Measurements from ENCODE around the gene CRIM1. TPM values are rescaled to one million over a fixed set of nuclear protein-coding genes. Genes with fewer than 3 reads are reported as not detected.

The CRIM1 gene
- polyA plus RNA-seq, 2 of the 4 experiments (the other 2 are of a cell fraction), result 127 to 208 TPM

DNA sequence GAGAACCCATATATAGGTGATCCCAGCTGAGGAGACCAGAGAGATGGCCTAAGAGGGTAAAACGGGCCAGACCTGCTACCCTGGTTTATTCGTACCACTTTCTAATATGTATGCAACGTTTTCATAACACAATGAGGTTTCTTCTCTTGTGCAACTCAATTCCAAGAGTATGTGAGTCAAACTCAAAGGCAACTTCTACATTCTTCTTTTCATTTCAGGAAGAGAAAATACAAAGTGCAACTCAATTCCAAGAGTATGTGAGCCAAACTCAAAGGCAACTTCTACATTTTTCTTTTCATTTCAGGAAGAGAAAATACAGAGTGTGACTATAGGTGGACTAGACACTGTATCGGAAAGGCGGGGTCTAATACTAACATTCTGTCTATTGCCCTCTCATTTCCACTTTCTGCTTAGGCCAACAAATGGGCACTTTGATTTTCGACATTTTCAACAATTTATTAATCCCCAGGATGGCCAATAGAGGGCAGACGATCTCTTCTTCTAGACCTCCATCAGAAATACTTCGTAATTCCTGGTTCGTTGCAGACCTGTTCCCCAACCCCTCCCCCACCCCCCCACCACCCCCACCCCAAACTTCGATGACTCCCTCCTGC is 3.7 kb upstream of the CRIM1 start:
- CTCF ChIA-PET, result interaction anchor here (0.7 to 13.5 kb wide), 47 partner anchors 9 to 320 kb away, joined by 3 to 148 read pairs (median 6); no protein-coding TSS in a partner anchor
- Histone ChIP-seq H3K4me2 (peak overlapping the region; percentile 88), H3K4me1 (peaks cover 42% of the 10 kb centered on the region), H3K4me3 (no peak overlapping the region), H3K9me3 (no peaks in the 10 kb centered on the region), H3K27ac (peak overlapping the region; percentile 93 to 97; a peak in 5 of 6 replicates)
- DNase-seq (ENCODE audit: low read depth in 1 of 2, low spot score in 1 of 2) (peak in 1 of 2 experiments; percentile 73), FAIRE-seq (no peak), ATAC-seq (no peak)
- TF ChIP-seq GATA3 (IDR thresholded peaks at IDR 0.05; ENCODE audit: borderline replicate concordance) (no peak), RAD21 (conservative IDR thresholded peaks at IDR 0.05 in 1 of 2, IDR thresholded peaks at IDR 0.05 in 1 of 2) (peak; percentile 87 to 97), SMC3 (IDR thresholded peaks at IDR 0.05) (peak; percentile 96), JUN (IDR thresholded peaks at IDR 0.05) (no peak), FOXS1 (CRISPR knock-in tag; IDR thresholded peaks at IDR 0.05) (no peak)
- TF ChIP-seq, protein P1, sequence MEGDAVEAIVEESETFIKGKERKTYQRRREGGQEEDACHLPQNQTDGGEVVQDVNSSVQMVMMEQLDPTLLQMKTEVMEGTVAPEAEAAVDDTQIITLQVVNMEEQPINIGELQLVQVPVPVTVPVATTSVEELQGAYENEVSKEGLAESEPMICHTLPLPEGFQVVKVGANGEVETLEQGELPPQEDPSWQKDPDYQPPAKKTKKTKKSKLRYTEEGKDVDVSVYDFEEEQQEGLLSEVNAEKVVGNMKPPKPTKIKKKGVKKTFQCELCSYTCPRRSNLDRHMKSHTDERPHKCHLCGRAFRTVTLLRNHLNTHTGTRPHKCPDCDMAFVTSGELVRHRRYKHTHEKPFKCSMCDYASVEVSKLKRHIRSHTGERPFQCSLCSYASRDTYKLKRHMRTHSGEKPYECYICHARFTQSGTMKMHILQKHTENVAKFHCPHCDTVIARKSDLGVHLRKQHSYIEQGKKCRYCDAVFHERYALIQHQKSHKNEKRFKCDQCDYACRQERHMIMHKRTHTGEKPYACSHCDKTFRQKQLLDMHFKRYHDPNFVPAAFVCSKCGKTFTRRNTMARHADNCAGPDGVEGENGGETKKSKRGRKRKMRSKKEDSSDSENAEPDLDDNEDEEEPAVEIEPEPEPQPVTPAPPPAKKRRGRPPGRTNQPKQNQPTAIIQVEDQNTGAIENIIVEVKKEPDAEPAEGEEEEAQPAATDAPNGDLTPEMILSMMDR (IDR thresholded peaks at IDR 0.05), result peak; percentile 90
- TF ChIP-seq, protein P2, sequence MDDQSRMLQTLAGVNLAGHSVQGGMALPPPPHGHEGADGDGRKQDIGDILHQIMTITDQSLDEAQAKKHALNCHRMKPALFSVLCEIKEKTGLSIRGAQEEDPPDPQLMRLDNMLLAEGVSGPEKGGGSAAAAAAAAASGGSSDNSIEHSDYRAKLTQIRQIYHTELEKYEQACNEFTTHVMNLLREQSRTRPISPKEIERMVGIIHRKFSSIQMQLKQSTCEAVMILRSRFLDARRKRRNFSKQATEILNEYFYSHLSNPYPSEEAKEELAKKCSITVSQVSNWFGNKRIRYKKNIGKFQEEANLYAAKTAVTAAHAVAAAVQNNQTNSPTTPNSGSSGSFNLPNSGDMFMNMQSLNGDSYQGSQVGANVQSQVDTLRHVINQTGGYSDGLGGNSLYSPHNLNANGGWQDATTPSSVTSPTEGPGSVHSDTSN (IDR thresholded peaks at IDR 0.05), result no peak
- POLR2A ChIA-PET, result no interaction called here
- 20% methylated on average over 10 of the region's 10 CpGs for WGBS (ENCODE audit: missing lambda C conversion rate)

DNA sequence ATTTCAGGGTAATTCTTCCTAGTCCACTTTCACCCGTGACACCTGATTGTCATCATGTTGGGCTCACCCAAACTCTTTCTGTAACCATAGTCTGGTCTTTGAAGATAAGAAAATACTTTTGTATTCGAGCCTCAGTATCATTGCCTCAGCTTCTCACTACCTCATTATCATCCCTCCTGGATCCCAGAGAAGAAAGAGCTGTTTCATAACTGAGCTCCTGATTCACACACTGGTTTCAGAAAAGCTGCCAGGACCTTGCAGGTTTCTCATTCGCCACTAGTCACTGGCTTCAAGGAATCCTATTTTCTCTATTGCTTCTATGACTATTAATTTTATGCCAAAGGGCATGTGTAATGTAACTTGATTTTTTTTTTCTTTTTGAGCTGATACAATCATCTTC is 2.9 kb upstream of the CRIM1 start:
- ChIA-PET CTCF (interaction anchor here (0.6 to 13.5 kb wide), 61 partner anchors 9 to 344 kb away, joined by 3 to 148 read pairs (median 5); no protein-coding TSS in a partner anchor), POLR2A (interaction anchor here (0.5 to 1.0 kb wide), 3 partner anchors 45 to 556 kb away, joined by 3 to 4 read pairs (median 4); no protein-coding TSS in a partner anchor)
- ATAC-seq (peak in 1 of 2 experiments; percentile 17; a peak in 2 of 6 replicates), DNase-seq (ENCODE audit: low read depth in 1 of 2, low spot score in 1 of 2) (peak in 1 of 2 experiments; percentile 66), FAIRE-seq (no peak)
- TF ChIP-seq MAFK (IDR thresholded peaks at IDR 0.05; ENCODE audit: partially characterized antibody) (no peak), CEBPB (IDR thresholded peaks at IDR 0.05) (peak in 1 of 2 experiments; percentile 55; a peak in 2 of 4 replicates), NPAS2 (CRISPR knock-in tag; IDR thresholded peaks at IDR 0.05; ENCODE audit: borderline replicate concordance) (no peak), FOSL2 (IDR thresholded peaks at IDR 0.05) (no peak), FOSL2 (CRISPR knock-in tag; IDR thresholded peaks at IDR 0.05) (0 out of 2 replicates have a peak, but pooled peaks have one; percentile 22), RAD21 (conservative IDR thresholded peaks at IDR 0.05 in 1 of 2, IDR thresholded peaks at IDR 0.05 in 1 of 2) (0 out of 5 replicates have a peak, but pooled peaks of 1 of the 2 experiments have one; percentile 12), GATA3 (IDR thresholded peaks at IDR 0.05; ENCODE audit: borderline replicate concordance) (no peak)
- TF ChIP-seq, protein P3, sequence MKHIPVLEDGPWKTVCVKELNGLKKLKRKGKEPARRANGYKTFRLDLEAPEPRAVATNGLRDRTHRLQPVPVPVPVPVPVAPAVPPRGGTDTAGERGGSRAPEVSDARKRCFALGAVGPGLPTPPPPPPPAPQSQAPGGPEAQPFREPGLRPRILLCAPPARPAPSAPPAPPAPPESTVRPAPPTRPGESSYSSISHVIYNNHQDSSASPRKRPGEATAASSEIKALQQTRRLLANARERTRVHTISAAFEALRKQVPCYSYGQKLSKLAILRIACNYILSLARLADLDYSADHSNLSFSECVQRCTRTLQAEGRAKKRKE (CRISPR knock-in tag; IDR thresholded peaks at IDR 0.05; ENCODE audit: low read depth), result no peak
- Histone ChIP-seq H3K27ac (peak overlapping the region; percentile 93 to 97), H3K4me2 (peak overlapping the region; percentile 88), H3K9me3 (no peaks in the 10 kb centered on the region), H3K4me1 (peaks cover 42% of the 10 kb centered on the region), H3K4me3 (no peak overlapping the region)
- 39% methylated on average over 3 of the region's 3 CpGs for WGBS (ENCODE audit: missing lambda C conversion rate)

DNA sequence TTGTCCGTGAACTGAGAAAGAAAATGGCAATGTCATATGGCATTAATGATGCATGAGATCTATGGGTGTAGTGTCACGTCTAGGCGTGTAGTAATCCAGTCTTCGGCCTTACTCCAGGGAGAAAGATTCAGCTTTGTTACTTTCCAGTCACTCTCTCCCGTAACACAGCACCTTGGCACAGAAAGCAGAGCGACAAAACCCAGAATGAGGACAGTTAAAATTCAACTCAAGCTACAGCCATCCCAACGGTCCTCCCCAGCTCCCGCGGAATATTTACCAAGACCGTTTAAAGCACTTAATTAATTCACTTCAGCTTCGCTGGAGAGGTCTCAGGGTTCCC is 797 bp upstream of the CRIM1 start:
- Histone ChIP-seq H3K9me3 (no peaks in the 10 kb centered on the region), H3K4me3 (peak overlapping the region; percentile 90), H3K4me2 (peak overlapping the region; percentile 88), H3K4me1 (peaks cover 39% of the 10 kb centered on the region), H3K27ac (peak overlapping the region; percentile 93 to 97)
- POLR2A ChIA-PET, result interaction anchor here (0.6 to 3.2 kb wide), 8 partner anchors 14 to 295 kb away, joined by 3 to 23 read pairs (median 6); no protein-coding TSS in a partner anchor
- no peak for ATAC-seq
- no peak for FAIRE-seq
- WGBS (ENCODE audit: missing lambda C conversion rate), result 5% methylated on average over 11 of the region's 11 CpGs
- TF ChIP-seq GATA3 (IDR thresholded peaks at IDR 0.05; ENCODE audit: borderline replicate concordance), result no peak
- no peak for TF ChIP-seq KDM5A (IDR thresholded peaks at IDR 0.05)
- TF ChIP-seq ZNF302 (CRISPR knock-in tag; IDR thresholded peaks at IDR 0.05), result no peak
- no peak for TF ChIP-seq EHMT2 (IDR thresholded peaks at IDR 0.05; ENCODE audit: low read depth)
- 0 out of 4 replicates have a peak, but pooled peaks of 1 of the 2 experiments have one; percentile 23 for TF ChIP-seq CEBPB (IDR thresholded peaks at IDR 0.05)
- TF ChIP-seq PHF8 (IDR thresholded peaks at IDR 0.05; ENCODE audit: borderline replicate concordance, low read depth), result no peak
- no peak for DNase-seq (ENCODE audit: low read depth in 1 of 2, low spot score in 1 of 2)
- CTCF ChIA-PET, result interaction anchor here (0.7 to 13.5 kb wide), 21 partner anchors 12 to 317 kb away, joined by 3 to 148 read pairs (median 5); no protein-coding TSS in a partner anchor
